GM03348 (cell line): ENCODE results near the gene CILP.

Source experiments
- DNase-seq: peaks from one replicate; pipeline ENCODE4 v3.0.0; 2012; ENCODE audit warnings: low spot score

The CILP gene

DNA sequence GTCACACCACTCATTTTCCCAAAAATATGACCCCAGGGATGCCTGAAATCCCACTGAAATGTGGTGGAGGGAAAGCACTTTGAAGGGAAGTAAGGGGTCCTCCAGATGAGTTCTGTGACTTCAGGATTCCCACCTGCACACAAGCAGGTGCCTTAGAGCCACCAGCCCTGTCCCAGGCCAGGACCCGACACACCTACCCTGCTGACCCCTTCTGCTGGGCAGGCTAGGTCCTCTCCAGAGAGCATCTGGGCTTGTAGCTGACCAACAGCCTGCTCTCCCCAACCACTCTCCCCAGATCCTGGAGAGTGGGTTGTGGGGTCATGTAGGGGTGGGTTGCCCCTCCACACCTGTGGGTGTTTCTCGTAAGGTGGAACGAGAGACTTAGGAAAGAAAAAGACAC is 14.9 kb upstream of the CILP start:
- DNase-seq, result no peak

GRCh38 chr15:65223996-65224395 is 12.7 kb upstream of the CILP start:
- no peak for DNase-seq

GRCh38 chr15:65222891-65223290 is 11.6 kb upstream of the CILP start:
- no peak for DNase-seq

DNA sequence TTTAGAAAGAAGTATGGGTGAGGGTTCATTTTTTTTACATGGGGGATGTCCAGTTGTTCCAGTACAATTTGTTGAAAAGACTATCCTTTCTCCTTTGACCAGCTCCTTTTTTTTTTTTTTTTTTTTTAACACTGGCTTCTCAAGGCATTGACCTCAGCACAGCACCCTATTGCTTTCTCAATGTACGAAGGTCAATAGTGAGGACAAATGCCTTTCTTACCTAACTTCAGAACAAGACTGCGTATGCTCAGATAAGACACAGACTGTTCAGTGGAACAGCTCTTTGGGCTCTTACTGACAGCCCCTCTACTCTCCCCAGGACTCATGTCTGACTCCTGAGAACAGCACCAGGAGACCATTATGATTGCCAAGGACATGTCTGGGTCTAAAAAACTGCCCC is 10.4 kb upstream of the CILP start:
- no peak for DNase-seq

GRCh38 chr15:65219137-65219536 is 7.9 kb upstream of the CILP start:
- DNase-seq, result no peak

GRCh38 chr15:65217526-65218482 is 6.5 kb upstream of the CILP start:
- no peak for DNase-seq

GRCh38 chr15:65215496-65215895 is 4.2 kb upstream of the CILP start:
- no peak for DNase-seq

GRCh38 chr15:65214010-65214409 is 2.7 kb upstream of the CILP start:
- DNase-seq, result no peak

DNA sequence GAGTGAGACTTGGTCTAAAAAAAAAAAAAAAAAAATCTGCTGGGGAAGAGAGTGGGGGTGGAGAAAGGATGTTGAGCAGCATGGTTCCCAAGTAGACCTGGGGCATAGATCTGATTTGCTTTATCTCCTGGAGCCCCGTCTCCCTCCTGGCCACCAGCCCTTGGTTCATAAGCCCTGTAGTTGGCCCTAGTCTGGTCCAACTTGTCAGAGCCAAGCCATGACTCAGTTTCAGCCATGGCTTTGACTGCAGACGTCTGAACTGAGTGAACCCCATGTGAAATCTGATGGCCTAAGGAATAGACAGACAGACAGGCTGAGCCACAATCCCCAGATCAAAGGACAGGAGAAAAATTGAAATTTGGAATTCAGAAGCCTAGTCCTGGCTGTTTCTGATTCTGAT is 2.0 kb upstream of the CILP start:
- DNase-seq, result no peak

GRCh38 chr15:65212097-65212496 is 824 bp upstream of the CILP start:
- DNase-seq, result no peak

DNA sequence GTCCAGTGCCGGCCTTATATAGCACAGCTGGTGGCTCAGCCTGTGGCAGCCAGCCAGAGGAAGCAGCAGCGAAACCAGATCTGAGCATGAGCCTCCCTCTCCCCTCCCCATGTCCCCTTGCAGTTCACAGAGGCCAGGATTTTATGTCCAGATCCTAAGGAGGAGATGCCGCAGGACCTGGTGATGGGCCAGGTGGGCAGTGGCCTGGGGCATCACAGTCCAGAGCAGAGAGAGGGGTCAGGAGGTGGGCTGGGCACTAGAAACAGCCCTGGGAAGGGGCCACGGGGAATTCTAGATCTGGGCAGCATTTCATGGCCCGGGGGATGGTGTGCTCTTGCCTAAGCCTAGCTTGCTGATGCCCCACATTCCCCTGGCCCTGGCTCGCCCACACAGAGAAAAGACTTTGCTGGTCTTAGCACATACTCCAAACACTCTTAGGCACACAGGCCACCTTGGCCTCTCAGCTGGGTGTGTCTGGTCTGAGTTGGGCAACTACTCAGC is 259 bp upstream of the CILP start:
- peak; percentile 50 for DNase-seq

GRCh38 chr15:65209701-65210643 is 1.3 kb downstream of the CILP start:
- no peak for DNase-seq

DNA sequence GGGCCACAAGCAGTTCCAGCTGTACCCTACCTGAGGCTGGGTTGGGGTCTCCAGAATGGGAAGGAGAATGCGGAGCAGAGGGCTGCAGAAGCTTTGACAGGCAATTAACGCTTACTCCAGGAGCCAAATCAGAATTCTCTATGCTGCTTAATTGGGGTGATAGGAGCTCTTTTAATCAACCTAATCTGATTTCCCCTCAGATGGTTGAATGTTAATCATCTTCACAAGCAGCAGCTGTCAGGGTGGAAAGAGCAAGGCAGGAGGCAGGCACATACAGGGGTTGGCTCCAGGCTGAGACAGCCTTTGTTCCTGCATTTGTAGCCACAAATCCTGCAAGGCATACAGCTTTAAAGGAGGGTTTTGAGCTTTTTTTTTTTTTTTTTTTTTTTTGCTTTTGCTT is 2.6 kb downstream of the CILP start:
- DNase-seq, result no peak

DNA sequence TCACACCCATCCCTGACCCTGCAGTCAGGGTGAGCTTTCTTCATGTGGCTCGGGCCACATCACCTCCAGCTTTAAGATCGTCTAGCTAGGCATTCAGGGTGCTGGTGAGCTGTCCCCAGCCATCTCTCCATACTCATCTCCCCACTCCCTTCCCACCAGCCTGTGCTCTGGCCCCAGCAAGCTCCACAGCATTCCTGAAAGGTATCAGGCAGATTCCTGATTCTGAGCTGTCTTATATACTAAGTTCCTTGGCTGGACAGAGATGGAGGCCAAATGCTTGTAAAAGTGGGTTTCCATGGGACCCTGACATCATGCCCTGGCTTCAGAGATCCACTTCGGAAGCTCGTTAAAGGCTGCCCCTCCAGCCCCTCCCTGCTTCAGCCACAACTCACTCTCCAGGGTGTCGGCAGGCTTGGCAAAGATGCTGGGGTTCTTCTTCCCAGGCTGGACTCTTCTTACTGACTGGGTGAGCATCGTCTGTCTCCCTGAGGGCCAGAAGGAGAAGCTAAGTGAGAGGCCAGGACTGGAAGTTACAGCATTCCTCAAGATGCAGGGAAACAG is 3.9 kb downstream of the CILP start:
- no peak for DNase-seq

DNA sequence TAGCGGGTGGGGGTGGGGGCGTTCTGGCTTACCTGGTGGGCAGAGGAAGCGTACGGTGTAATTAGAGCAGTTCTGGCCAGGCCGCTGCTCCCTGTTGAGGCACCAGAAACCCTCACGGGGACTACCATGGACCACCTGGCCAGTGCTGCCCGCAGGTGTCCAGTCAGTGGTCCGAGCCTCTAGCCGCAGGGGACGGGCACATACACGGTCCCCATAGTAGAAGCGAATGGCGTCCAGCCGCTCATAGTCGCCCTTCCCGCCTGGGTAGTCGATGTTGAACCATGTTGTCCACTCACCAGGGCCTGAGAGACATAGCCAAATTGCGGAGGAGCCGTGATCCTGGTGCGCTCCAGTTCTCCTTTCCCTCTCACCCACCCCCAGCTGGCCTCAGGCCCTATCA is 4.5 kb downstream of the CILP start:
- no peak for DNase-seq

GRCh38 chr15:65204931-65205660 is 6.2 kb downstream of the CILP start:
- DNase-seq, result no peak

- DNase-seq, result no peak
Measured at GRCh38 chr15:65204236-65204930, 6.9 kb downstream of the CILP start.

DNA sequence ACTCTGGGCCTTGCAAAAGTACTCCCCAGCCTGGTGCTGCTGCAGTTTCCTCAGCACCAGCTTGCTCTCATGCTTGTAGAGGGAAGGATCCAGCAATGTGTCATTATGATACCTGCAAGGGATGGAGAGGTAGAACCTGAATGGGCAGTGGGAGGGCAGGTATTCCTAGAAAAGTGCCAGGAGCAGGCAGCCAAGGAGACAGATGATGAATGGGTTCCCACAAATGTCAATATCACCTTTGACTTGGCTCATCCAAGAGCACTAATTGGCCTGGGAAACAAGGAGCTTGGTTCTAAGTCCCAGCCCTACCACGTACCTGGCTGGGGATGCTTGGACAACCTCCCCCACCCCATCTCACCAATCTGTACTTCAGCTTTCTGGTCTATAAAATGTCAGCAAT is 9.4 kb downstream of the CILP start:
- DNase-seq, result no peak

DNA sequence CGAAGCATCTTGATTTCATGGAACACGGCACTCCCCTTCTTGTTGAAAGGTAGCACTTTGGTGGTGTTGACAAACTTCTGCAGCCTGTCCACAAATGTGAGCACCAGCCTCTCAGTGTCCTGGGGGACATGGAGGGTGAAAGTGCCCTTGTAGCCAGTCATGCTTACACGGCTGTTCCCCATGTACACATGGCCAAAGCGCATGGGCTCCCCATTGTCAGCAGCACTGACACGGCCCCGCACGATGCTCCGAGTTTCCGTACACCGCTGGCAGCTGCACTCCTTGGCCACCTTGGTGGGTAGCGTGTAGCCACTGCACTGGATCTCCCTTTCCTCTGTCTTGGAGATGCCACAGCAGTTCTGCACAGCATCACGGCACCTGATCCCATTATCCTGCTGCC is 12.7 kb downstream of the CILP start:
- no peak for DNase-seq

DNA sequence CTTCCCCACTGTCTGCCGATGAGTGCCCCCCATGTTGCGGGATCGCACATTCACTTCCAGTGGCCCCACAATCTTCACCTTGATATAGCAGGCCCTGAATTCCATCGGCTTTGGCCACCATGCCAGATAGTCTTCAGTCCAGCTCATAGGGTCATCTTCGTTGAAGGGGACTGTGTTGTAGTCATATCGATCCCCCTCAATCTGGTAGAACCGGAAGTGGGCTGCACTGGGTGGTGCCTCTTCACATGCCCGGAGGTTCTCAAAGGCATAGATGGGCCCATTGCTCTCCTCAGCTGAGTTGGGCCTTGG is 14.0 kb downstream of the CILP start:
- no peak for DNase-seq

DNA sequence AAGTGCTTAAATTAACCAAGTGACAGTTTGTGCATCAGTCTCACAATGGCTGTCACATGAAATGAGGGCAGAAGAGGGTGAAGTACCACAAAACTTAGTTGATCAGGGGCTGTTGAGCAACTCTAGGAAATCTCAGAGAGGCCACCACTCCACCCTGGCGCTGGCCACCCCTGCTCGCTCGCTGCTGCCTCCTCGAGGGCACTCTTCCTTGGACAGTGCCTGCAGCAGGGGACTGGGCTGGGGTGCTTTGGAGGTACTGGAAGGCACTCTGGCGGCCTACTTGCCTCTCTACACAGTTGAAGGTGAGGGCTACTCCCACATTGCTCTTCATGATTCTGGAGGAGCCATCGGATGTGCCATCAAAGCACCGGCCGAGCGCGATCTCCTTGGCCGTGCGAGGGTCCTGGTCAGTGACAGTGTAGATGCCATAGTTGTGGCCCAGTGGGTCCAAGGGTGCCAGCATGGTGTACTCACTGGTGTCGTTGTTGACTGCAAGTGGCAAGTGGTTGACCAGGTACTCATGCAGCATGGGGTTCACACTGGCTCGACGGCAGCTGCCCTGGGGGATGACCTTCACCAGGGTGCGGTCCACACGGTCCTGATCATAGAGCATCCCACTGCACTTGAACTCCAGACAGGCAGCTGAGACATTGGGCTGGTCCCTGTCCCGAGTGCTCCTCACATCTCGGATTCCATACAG is 14.5 kb downstream of the CILP start:
- DNase-seq, result no peak
